HG03439 (cell line): ENCODE results near the gene MYO1D.

Source experiments
- ATAC-seq: cut with Tn5 transposase; IDR thresholded peaks from one replicate; pipeline ENCODE4 v1.9.1; 2021; ENCODE audit warnings: mild to moderate bottlenecking, moderate library complexity; ENCODE audit not compliant: unreplicated experiment

Gene MYO1D

DNA sequence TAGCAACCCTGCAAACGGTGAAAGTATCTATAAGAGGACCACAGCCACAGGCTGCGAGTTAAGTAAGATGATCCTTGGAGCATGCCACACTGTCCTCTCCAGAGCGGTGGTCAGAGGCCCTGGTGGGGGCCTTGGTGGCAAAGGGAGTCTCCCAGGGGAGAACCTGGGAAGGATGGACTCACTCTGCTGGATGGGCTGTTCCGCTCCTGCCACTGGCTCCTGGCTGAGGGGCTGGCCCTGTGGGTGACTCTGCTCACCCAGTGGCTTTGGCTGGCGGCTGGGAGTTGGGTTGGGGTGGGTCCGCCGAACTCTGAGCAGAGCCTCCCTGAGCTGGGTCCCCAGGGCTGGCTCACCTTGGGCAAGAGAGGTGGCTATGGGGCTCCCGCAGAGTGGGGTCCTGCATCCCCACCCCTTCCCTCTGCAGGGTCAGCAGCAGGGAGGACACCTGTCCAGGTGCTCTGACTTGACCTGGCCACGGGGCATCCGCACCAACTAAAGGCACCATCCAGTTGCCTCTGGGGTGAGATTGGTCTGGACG lies 382.9 kb downstream of the MYO1D start:
- ATAC-seq: no peak

GRCh38 chr17:32493571-32493970 lies 383.4 kb downstream of the MYO1D start:
- no peak for ATAC-seq

- ATAC-seq: no peak
Observed at GRCh38 chr17:32492648-32493289, 384.2 kb downstream of the MYO1D start.

GRCh38 chr17:32492264-32492589 lies 384.7 kb downstream of the MYO1D start:
- ATAC-seq: no peak

GRCh38 chr17:32491371-32492263 lies 385.3 kb downstream of the MYO1D start:
- ATAC-seq: no peak

GRCh38 chr17:32490101-32490482 lies 386.8 kb downstream of the MYO1D start:
- ATAC-seq: no peak

- ATAC-seq: no peak
Observed at GRCh38 chr17:32489320-32490100, 387.4 kb downstream of the MYO1D start.

DNA sequence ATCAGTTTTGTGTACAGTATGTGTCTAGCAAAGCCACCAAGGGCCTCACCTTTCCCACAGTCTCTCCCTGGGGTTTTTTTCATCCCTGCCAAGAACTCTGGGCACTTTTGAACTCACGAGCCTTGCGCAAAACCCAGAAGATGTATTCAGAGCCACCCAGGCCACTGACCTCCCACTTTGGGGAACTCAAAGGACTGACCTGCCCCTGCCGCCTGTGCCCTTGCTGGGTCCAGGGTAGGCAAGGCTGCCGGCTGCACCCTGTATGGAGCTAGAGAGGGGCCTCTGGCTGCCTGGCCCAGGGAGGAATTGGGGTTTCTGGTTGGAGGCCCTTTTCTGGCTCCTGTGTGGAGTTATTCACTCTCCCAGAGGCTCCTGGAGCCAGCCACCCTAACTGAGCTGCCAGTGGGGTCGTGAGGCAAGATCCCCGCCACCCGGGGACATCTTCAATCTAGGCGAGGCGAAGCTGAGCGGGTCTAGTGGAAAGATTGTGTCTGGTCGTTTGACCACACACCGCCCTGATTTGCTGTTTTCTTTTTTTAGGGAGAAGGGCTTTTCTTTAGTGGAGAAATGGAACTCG lies 388.2 kb downstream of the MYO1D start:
- no peak for ATAC-seq

DNA sequence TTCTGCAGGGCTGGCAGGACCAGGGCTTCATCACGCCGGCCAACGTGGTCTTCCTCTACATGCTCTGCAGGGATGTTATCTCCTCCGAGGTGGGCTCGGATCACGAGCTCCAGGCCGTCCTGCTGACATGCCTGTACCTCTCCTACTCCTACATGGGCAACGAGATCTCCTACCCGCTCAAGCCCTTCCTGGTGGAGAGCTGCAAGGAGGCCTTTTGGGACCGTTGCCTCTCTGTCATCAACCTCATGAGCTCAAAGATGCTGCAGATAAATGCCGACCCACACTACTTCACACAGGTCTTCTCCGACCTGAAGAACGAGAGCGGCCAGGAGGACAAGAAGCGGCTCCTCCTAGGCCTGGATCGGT lies 388.8 kb downstream of the MYO1D start:
- ATAC-seq: no peak

DNA sequence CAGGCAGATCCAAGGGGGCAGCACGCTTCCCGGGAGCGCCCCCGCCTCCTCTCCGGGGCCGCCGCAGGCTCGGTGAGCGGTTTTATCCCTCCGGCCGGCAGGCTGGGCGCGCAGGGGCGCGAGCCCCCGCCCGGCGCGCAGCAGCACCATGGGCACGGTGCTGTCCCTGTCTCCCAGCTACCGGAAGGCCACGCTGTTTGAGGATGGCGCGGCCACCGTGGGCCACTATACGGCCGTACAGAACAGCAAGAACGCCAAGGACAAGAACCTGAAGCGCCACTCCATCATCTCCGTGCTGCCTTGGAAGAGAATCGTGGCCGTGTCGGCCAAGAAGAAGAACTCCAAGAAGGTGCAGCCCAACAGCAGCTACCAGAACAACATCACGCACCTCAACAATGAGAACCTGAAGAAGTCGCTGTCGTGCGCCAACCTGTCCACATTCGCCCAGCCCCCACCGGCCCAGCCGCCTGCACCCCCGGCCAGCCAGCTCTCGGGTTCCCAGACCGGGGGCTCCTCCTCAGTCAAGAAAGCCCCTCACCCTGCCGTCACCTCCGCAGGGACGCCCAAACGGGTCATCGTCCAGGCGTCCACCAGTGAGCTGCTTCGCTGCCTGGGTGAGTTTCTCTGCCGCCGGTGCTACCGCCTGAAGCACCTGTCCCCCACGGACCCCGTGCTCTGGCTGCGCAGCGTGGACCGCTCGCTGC lies 389.3 kb downstream of the MYO1D start:
- ATAC-seq: no peak

GRCh38 chr17:32486701-32487472 lies 390.0 kb downstream of the MYO1D start, which contains the start of gene CDK5R1:
Gene CDK5R1, plus strand, starts transcription at chr17:32486993. Its CDS starts 628 bp downstream, at chr17:32487621.
- no peak for ATAC-seq

DNA sequence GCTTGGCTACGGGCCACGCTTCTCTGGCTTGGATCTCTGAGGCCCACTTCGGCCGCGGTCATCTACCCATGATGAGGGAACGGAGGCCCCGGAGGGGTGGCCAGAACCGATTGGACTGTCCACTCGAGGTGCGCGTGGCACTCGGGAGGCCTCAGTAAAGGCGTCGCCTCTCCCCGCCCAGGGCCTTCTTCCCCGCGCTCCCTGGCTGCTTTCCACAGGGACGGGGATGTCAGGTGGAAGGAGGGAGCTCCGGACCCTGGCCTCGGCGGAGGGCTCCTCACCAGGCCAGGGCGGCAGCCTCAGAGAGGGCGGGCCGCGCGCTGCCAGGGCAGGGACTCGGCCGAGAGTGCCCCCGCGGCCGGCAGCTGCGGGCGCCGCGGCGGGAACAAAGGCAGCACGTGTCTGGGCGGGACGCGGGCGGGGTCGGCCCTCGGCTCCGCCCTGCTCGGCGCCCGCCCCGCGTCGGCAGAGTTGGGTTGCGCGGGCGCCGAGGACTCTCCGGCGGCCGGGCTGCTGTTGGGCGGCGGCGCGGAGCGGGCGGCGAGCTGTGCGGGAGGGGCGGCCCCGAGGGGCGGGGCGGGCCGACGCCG lies 390.7 kb downstream of the MYO1D start:
- ATAC-seq: no peak

GRCh38 chr17:32485261-32486110 lies 391.4 kb downstream of the MYO1D start:
- ATAC-seq: no peak

DNA sequence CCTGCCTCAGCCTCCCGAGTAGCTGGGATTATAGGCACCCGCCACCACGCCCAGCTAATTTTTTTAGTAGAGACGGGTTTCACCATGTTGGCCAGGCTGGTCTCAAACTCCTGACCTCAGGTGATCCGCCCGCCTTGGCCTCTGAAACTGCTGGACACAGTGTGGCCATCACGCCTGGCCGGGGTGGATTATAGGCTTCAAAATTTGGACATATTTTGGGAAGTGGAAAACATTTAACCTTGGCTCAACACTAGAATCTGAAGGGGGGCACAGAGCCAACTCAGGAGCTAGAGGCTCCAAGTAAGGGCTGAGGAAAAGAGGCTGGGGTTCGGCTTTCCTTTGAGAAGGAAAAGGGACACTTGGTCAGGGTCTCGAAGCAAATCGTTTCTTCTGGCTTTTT lies 392.3 kb downstream of the MYO1D start:
- ATAC-seq: no peak

DNA sequence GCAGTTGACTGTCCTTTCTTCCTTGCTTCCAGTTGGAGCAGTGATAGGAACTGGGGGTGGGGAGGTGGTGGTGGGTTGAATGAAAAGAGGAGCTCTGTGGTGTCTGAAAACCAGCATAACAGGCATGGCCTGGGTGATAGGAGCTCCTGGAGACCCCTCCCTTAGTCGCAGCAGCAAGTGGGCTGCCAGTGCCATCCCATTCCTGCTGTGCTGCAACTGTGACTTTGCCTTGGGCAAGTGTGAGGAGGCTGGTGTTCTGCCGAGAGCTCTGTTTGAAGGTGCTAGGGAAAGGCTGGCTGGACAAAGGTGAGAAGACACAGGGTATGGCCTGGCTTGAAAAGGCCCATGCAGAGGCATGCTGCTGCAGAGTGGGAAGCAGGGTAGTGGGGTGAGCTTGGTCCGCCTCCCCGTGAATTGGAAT lies 392.9 kb downstream of the MYO1D start:
- no peak for ATAC-seq

GRCh38 chr17:32483451-32484019 lies 393.4 kb downstream of the MYO1D start:
- no peak for ATAC-seq

- ATAC-seq: no peak
Observed at GRCh38 chr17:32482568-32483320, 394.2 kb downstream of the MYO1D start.
